ENCODE data around the gene TMEM259.

- TF ChIP-seq EP300 (IDR thresholded peaks at IDR 0.05; ENCODE audit: low read depth): no peak
- TF ChIP-seq CTCF (IDR thresholded peaks at IDR 0.05): no peak
- TF ChIP-seq POLR2AphosphoS5 (IDR thresholded peaks at IDR 0.05): peak; percentile 90 to 96 (median 90)
- TF ChIP-seq POLR2A (IDR thresholded peaks at IDR 0.05): peak; percentile 81
These were observed 18.9 kb upstream of the TMEM259 start, which contains the start of gene ABCA7 for GRCh38 chr19:1039646-1040475.
